CD4-positive, alpha-beta T cell (primary cell): ENCODE data around the gene KCNJ6. TPM values are rescaled to one million over a fixed set of nuclear protein-coding genes. Genes with fewer than 3 reads are reported as not detected.

Experiments
- ATAC-seq: fragments of 200-7000 bp; cut with Tn5 transposase; one replicate; pipeline ENCODE4 v1.10.0; 2022; ENCODE audit warnings: mild to moderate bottlenecking; ENCODE audit not compliant: poor library complexity
- CTCF ChIA-PET: fragments of 350-600 bp; sonication (Branson Sonifier 250); formaldehyde crosslinking; loops from one replicate; lab custom pipeline; 2021; ENCODE audit warnings: antibody characterized with exemption, inconsistent platforms; lab: Charles Lee
- POLR2A ChIA-PET: fragments of 350-600 bp; sonication (Branson Sonifier 250); formaldehyde crosslinking; loops from one replicate; lab custom pipeline; 2021; ENCODE audit warnings: antibody characterized with exemption, inconsistent platforms; lab: Charles Lee
- DNase-seq, 14 experiments: peaks; one replicate each; pipeline ENCODE4 v3.0.0-alpha.2; 2013 to 2020; ENCODE audit warnings: mixed read lengths in 2 of 14
- H3K27ac ChIP-seq, 2 donors: one replicate each; pipeline versions ENCODE4 v1.5.1 to v1.7.0; 2013; ENCODE audit warnings: low read length in 2 of 2, low read depth in 1 of 2, mild to moderate bottlenecking in 1 of 2
- H3K27me3 ChIP-seq, 2 experiments: 1 replicate in 1 of 2; 2 replicates in 1 of 2; pipeline versions ENCODE4 v1.6.1 to v1.7.0; 2013; ENCODE audit warnings: low read length in 2 of 2, control low read depth in 1 of 2, mild to moderate bottlenecking in 1 of 2, moderate library complexity in 1 of 2; ENCODE audit not compliant: insufficient read depth in 2 of 2, control insufficient read depth in 1 of 2
- H3K36me3 ChIP-seq: one replicate; pipeline ENCODE4 v1.6.1; 2013; ENCODE audit warnings: low read length, control low read depth; ENCODE audit not compliant: insufficient read depth
- H3K4me1 ChIP-seq: one replicate; pipeline ENCODE4 v1.6.1; 2013; ENCODE audit warnings: low read length, control low read depth; ENCODE audit not compliant: insufficient read depth
- H3K4me3 ChIP-seq: one replicate; pipeline ENCODE4 v1.5.1; 2013; ENCODE audit warnings: mild to moderate bottlenecking, low read length, moderate library complexity
- H3K9me3 ChIP-seq, 2 experiments: 1 replicate in 1 of 2; 2 replicates in 1 of 2; pipeline versions ENCODE4 v1.6.1 to v1.7.0; 2013; ENCODE audit warnings: low read length in 2 of 2, mild to moderate bottlenecking in 2 of 2, control low read depth in 1 of 2, moderate library complexity in 1 of 2; ENCODE audit not compliant: control insufficient read depth in 1 of 2, insufficient read depth in 1 of 2
- H3K27ac Mint-ChIP-seq: one replicate; pipeline ENCODE4 v1.8.0; 2020; ENCODE audit warnings: mixed read lengths
- H3K27me3 Mint-ChIP-seq: one replicate; pipeline ENCODE4 v1.8.0; 2021; ENCODE audit warnings: mixed read lengths
- H3K36me3 Mint-ChIP-seq: one replicate; pipeline ENCODE4 v1.8.0; 2021; ENCODE audit warnings: low read depth, mixed read lengths
- H3K4me1 Mint-ChIP-seq: one replicate; pipeline ENCODE4 v1.8.0; 2021; ENCODE audit warnings: low read depth, mixed read lengths
- H3K4me3 Mint-ChIP-seq: one replicate; pipeline ENCODE4 v1.8.0; 2020; ENCODE audit warnings: mild to moderate bottlenecking, mixed read lengths
- H3K9me3 Mint-ChIP-seq: one replicate; pipeline ENCODE4 v1.8.0; 2020; ENCODE audit warnings: mixed read lengths
- CTCF ChIP-seq: fragments of 200-600 bp; IDR thresholded peaks from one replicate; pipeline ENCODE4 v1.8.0; 2022; ENCODE audit warnings: antibody characterized with exemption, mild to moderate bottlenecking
- intact Hi-C, 2 experiments: fragments of 100-400 bp; cut with DNase I in 1 of 2; cut with micrococcal nuclease in 1 of 2; formaldehyde crosslinking; loops; one replicate each; pipeline versions ENCODE4 v1.15.1 to v1.9.0; 2023 to 2025; cut with DNase I, micrococcal nuclease
- total RNA-seq, 174 experiments: library from RNA in 2 of 174; stranded (reverse) in 2 of 174; gene quantifications; one replicate each; pipeline ENCODE4 v1.2.3 and lab custom pipeline; 2021 to 2026

Gene KCNJ6
- total RNA-seq, 2 experiments from 2014 or later = not detected

- DNase-seq = no peak
- Mint-ChIP-seq H3K36me3 (no peaks in the 10 kb centered on the region), H3K4me1 (no peaks in the 10 kb centered on the region), H3K4me3 (no peak overlapping the region), H3K27ac (no peak overlapping the region), H3K27me3 (peaks cover 16% of the 10 kb centered on the region), H3K9me3 (no peaks in the 10 kb centered on the region)
- TF ChIP-seq CTCF = no peak
- H3K4me3 ChIP-seq = no peak overlapping the region
- no peak overlapping the region for H3K27ac ChIP-seq
- no peak for ATAC-seq
- no peaks in the 10 kb centered on the region for H3K36me3 ChIP-seq
- POLR2A ChIA-PET = no interaction called here
- peaks cover 0 to 2% of the 10 kb centered on the region in 2 experiments for H3K27me3 ChIP-seq
- CTCF ChIA-PET = no interaction called here
- no peaks in the 10 kb centered on the region for H3K4me1 ChIP-seq
- intact Hi-C loops = no loop called here
- no peaks in the 10 kb centered on the region for H3K9me3 ChIP-seq
Observed at GRCh38 chr21:37686991-37687810, 229.1 kb downstream of the KCNJ6 start.

- Mint-ChIP-seq H3K27me3 (peaks cover 29% of the 10 kb centered on the region), H3K4me3 (no peak overlapping the region), H3K36me3 (no peaks in the 10 kb centered on the region), H3K27ac (no peak overlapping the region), H3K4me1 (no peaks in the 10 kb centered on the region), H3K9me3 (no peaks in the 10 kb centered on the region)
- intact Hi-C loops = no loop called here
- ATAC-seq (no peak), DNase-seq (no peak)
- no peak for TF ChIP-seq CTCF
- H3K27me3 ChIP-seq = peaks cover 0 to 3% of the 10 kb centered on the region in 2 experiments
- CTCF ChIA-PET = no interaction called here
- H3K4me3 ChIP-seq = no peak overlapping the region
- H3K4me1 ChIP-seq = no peaks in the 10 kb centered on the region
- POLR2A ChIA-PET = no interaction called here
- H3K36me3 ChIP-seq = no peaks in the 10 kb centered on the region
- H3K27ac ChIP-seq = no peak overlapping the region
- H3K9me3 ChIP-seq = no peaks in the 10 kb centered on the region
Observed at GRCh38 chr21:37684547-37684946, 231.7 kb downstream of the KCNJ6 start.

GRCh38 chr21:37684115-37684493 is 232.2 kb downstream of the KCNJ6 start:
- DNase-seq = no peak
- no peak for TF ChIP-seq CTCF
- ATAC-seq = no peak
- no peaks in the 10 kb centered on the region for H3K36me3 ChIP-seq
- no peak overlapping the region for H3K27ac ChIP-seq
- no peaks in the 10 kb centered on the region for H3K4me1 ChIP-seq
- Mint-ChIP-seq H3K36me3 (no peaks in the 10 kb centered on the region), H3K4me3 (no peak overlapping the region), H3K4me1 (no peaks in the 10 kb centered on the region), H3K27me3 (peaks cover 29% of the 10 kb centered on the region), H3K27ac (no peak overlapping the region), H3K9me3 (no peaks in the 10 kb centered on the region)
- H3K27me3 ChIP-seq = peaks cover 0 to 3% of the 10 kb centered on the region in 2 experiments
- no peaks in the 10 kb centered on the region for H3K9me3 ChIP-seq
- POLR2A ChIA-PET = no interaction called here
- intact Hi-C loops = no loop called here
- H3K4me3 ChIP-seq = no peak overlapping the region
- CTCF ChIA-PET = no interaction called here
